Stimulated activated CD4-positive, alpha-beta T cell treated with anti-CD3 and anti-CD28 coated beads, TNF-alpha, amount 100 ng/mL, for 48 hours (primary cell): ENCODE results near the gene CELA3A.

Source experiments
- DNase-seq, 3 donors: peaks; one replicate each; pipeline ENCODE4 v3.0.0-alpha.2; 2020; ENCODE audit warnings: low read depth in 3 of 3

CELA3A gene

GRCh38 chr1:22050330-22050729 lies 48.9 kb downstream of the CELA3A start:
- no peak for DNase-seq

- DNase-seq: no peak
Measured at GRCh38 chr1:22051607-22052114, 50.2 kb downstream of the CELA3A start.

- peak; percentile 94 to 97 (median 94) for DNase-seq
Measured at GRCh38 chr1:22052115-22053016, 50.9 kb downstream of the CELA3A start, which contains the start of gene CDC42. Gene CDC42, plus strand, starts transcription at chr1:22052709. Its CDS starts 25,770 bp downstream, at chr1:22078479.

GRCh38 chr1:22053017-22053860 lies 51.8 kb downstream of the CELA3A start:
- no peak for DNase-seq

- no peak for DNase-seq
Measured at GRCh38 chr1:22053861-22054770, 52.7 kb downstream of the CELA3A start.

GRCh38 chr1:22055463-22055862 lies 54.0 kb downstream of the CELA3A start:
- no peak for DNase-seq

- no peak for DNase-seq
Measured at GRCh38 chr1:22056043-22056442, 54.6 kb downstream of the CELA3A start.

- no peak for DNase-seq
Measured at GRCh38 chr1:22056936-22057335, 55.5 kb downstream of the CELA3A start.

- no peak for DNase-seq
Measured at GRCh38 chr1:22057861-22058260, 56.4 kb downstream of the CELA3A start.
